GM12878 (cell line): ENCODE measurements around the gene FAM20B. TPM values are rescaled to one million over a fixed set of nuclear protein-coding genes. Genes with fewer than 3 reads are reported as not detected.

Source experiments
- ATAC-seq: fragments of 200-7000 bp; cut with Tn5 transposase; 3 replicates; pipeline ENCODE4 v1.9.1; 2020; ENCODE audit warnings: mild to moderate bottlenecking, moderate library complexity
- BruUV-seq: library from RNA; stranded (reverse); fragments of 400-500 nt; replicated peaks from 2 replicates; lab custom pipeline; 2021; lab: Mats Ljungman, UMichigan
- CTCF ChIA-PET: fragments of 300-600 bp; sonication (Branson Sonifier 250); formaldehyde crosslinking; extraction: SDS; loops from one replicate; lab custom pipeline; 2021; ENCODE audit warnings: inconsistent platforms; lab: Yijun Ruan, JAX
- POLR2A ChIA-PET: fragments of 350-600 bp; formaldehyde crosslinking; extraction: SDS; loops from one replicate; lab custom pipeline; 2021; ENCODE audit warnings: inconsistent platforms; lab: Charles Lee
- RAD21 ChIA-PET: fragments of 300-600 bp; sonication (Branson Sonifier 250); formaldehyde crosslinking; loops from one replicate; lab custom pipeline; 2023; ENCODE audit warnings: antibody characterized with exemption; ENCODE audit not compliant: unreplicated experiment; lab: Charles Lee
- SMC1A ChIA-PET: fragments of 300-600 bp; sonication (Branson Sonifier 250); formaldehyde crosslinking; loops from one replicate; lab custom pipeline; 2023; ENCODE audit not compliant: unreplicated experiment, uncharacterized antibody; lab: Charles Lee
- DNase-seq: peaks from one replicate; pipeline ENCODE4 v3.0.0-alpha.2; 2011; ENCODE audit warnings: low read depth, low spot score
- FAIRE-seq: peaks from 3 replicates; lab custom pipeline; 2011; peaks lifted over from hg19 to GRCh38; lab: Jason Lieb, UNC
- H2AFZ ChIP-seq: 2 replicates; pipeline ENCODE4 v1.6.0; 2011; ENCODE audit warnings: low read depth, low read length, control low read depth; ENCODE audit not compliant: control insufficient read depth
- H3K27ac ChIP-seq: 2 replicates; pipeline ENCODE4 v1.5.1; 2011; ENCODE audit warnings: control low read depth; ENCODE audit not compliant: control insufficient read depth, insufficient read depth
- H3K27me3 ChIP-seq, 2 experiments: replicated peaks in 1 of 2; 2 replicates each; pipeline versions ENCODE4 v1.6.0 to v1.6.1; 2011; ENCODE audit warnings: low read length in 1 of 2; ENCODE audit not compliant: control insufficient read depth in 2 of 2, insufficient read depth in 2 of 2
- H3K36me3 ChIP-seq, 2 experiments: 2 replicates each; pipeline ENCODE4 v1.5.1; 2011; ENCODE audit warnings: low read length in 1 of 2; ENCODE audit not compliant: control insufficient read depth in 2 of 2, insufficient read depth in 2 of 2
- H3K4me1 ChIP-seq: 2 replicates; pipeline ENCODE4 v1.6.1; 2011; ENCODE audit warnings: mild to moderate bottlenecking, low read length, moderate library complexity, mixed read lengths; ENCODE audit not compliant: control insufficient read depth, insufficient read depth
- H3K4me2 ChIP-seq: 2 replicates; pipeline ENCODE4 v1.6.0; 2011; ENCODE audit warnings: control low read depth; ENCODE audit not compliant: control insufficient read depth, insufficient read depth
- H3K4me3 ChIP-seq: fragments of 200-600 bp; sonication (generic); 2 replicates; pipeline ENCODE4 v1.5.1; 2016
- H3K79me2 ChIP-seq: 2 replicates; pipeline ENCODE4 v1.6.0; 2011; ENCODE audit warnings: low read length; ENCODE audit not compliant: control insufficient read depth, insufficient read depth
- H3K9ac ChIP-seq: 2 replicates; pipeline ENCODE4 v1.8.0; 2011; ENCODE audit warnings: low read length, control low read depth, mixed read lengths; ENCODE audit not compliant: control insufficient read depth, insufficient read depth
- H3K9me3 ChIP-seq: replicated peaks from 3 replicates; pipeline ENCODE4 v1.5.1; 2011; ENCODE audit warnings: mild to moderate bottlenecking, low read length; ENCODE audit not compliant: control insufficient read depth, insufficient read depth
- H4K20me1 ChIP-seq: 2 replicates; pipeline ENCODE4 v1.6.0; 2011; ENCODE audit not compliant: control insufficient read depth, insufficient read depth
- CHD1 ChIP-seq: IDR thresholded peaks from 2 replicates; pipeline ENCODE4 v1.6.1; 2012; ENCODE audit warnings: low read depth, low read length, improper control_type of control experiment
- CREM ChIP-seq: IDR thresholded peaks from 2 replicates; pipeline ENCODE4 v1.6.1; 2014; ENCODE audit warnings: antibody characterized with exemption, low read depth
- MTA2 ChIP-seq: fragments of 450-650 bp; IDR thresholded peaks from 2 replicates; pipeline ENCODE4 v1.6.1; 2016; ENCODE audit warnings: low read depth, mild to moderate bottlenecking, moderate library complexity
- NR2F1 ChIP-seq: fragments of 450-650 bp; conservative IDR thresholded peaks from 2 replicates; pipeline ENCODE4 v1.6.1; 2017; ENCODE audit warnings: mild to moderate bottlenecking
- POLR2AphosphoS2 ChIP-seq: IDR thresholded peaks from 2 replicates; pipeline ENCODE4 v1.6.1; 2011; ENCODE audit warnings: low read depth, mild to moderate bottlenecking, low read length, improper control_type of control experiment, moderate library complexity
- RFX5 ChIP-seq: IDR thresholded peaks from 2 replicates; pipeline ENCODE4 v1.6.1; 2011; ENCODE audit warnings: low read depth, low read length, improper control_type of control experiment
- SP1 ChIP-seq: IDR thresholded peaks from one replicate; pipeline ENCODE4 v1.6.1; 2011; ENCODE audit warnings: low read depth, low read length
- SUZ12 ChIP-seq: fragments of 200-600 bp; sonication (generic); IDR thresholded peaks from one replicate; pipeline ENCODE4 v1.6.1; 2018; ENCODE audit warnings: antibody characterized with exemption, mild to moderate bottlenecking; ENCODE audit not compliant: unreplicated experiment
- WRNIP1 ChIP-seq: IDR thresholded peaks from 2 replicates; pipeline ENCODE4 v1.6.1; 2011; ENCODE audit warnings: low read depth, low read length, improper control_type of control experiment, borderline replicate concordance
- ZNF622 ChIP-seq: fragments of 450-650 bp; IDR thresholded peaks from 2 replicates; pipeline ENCODE4 v1.6.1; 2017; ENCODE audit warnings: mild to moderate bottlenecking, inconsistent platforms
- WGBS: methylation state at CpG from one replicate; pipeline ENCODE4 v1.1.6; 2016; ENCODE audit warnings: low lambda C conversion rate; ENCODE audit not compliant: insufficient replicate concordance, insufficient coverage; ENCODE audit errors: missing lambda C conversion rate; 5-methylcytosine and 5-hydroxymethylcytosine counted together
- in situ Hi-C: fragments of 300-500 bp; cut with MboI; formaldehyde crosslinking; loops from 9 replicates; pipeline ENCODE4 v1.14.3; 2018; ENCODE audit warnings: mixed read lengths
- intact Hi-C: fragments of 100-400 bp; cut with micrococcal nuclease; formaldehyde crosslinking; loops from one replicate; pipeline ENCODE4 v1.14.2; 2022; ENCODE audit not compliant: unreplicated experiment
- polyA plus RNA-seq, 11 experiments: library from polyadenylated mRNA; depleted of rRNA in 4 of 11; unstranded in 6 of 11; stranded (reverse) in 5 of 11; fragments of >200 nt; fragmentation: Nextera tagmentation in 4 of 11; fragmentation: Illumina TruSeq in 1 of 11; extraction: Ambion mirVana in 4 of 11; extraction: Trizol in 1 of 11; gene quantifications; 1 replicate in 1 of 11; 2 replicates in 10 of 11; pipeline versions ENCODE4 v1.2.1 to v1.2.3, GENCODE V29; 2011 to 2016; ENCODE audit warnings: inconsistent platforms in 2 of 11, missing spikeins in 2 of 11, low read depth in 1 of 11
- total RNA-seq, 4 experiments: library from RNA; depleted of rRNA in 3 of 4; stranded (reverse); fragments of >200 nt in 3 of 4; fragmentation: Illumina TruSeq in 1 of 4; extraction: Trizol in 1 of 4; gene quantifications; 2 replicates each; pipeline versions ENCODE4 v1.2.1 to v1.2.3, GENCODE V29; 2013 to 2021
- TF ChIP-seq, protein P1 (sequence below): IDR thresholded peaks from 2 replicates; pipeline ENCODE4 v1.6.1; 2011; ENCODE audit warnings: borderline replicate concordance, low read depth, mild to moderate bottlenecking, moderate library complexity, low read length; ENCODE audit not compliant: insufficient read depth, poor library complexity, severe bottlenecking
- TF ChIP-seq, protein P2 (sequence below): fragments of 450-650 bp; IDR thresholded peaks from 2 replicates; pipeline ENCODE4 v1.6.1; 2016; ENCODE audit warnings: mild to moderate bottlenecking
- TF ChIP-seq, protein P3 (sequence below): fragments of 450-650 bp; IDR thresholded peaks from 2 replicates; pipeline ENCODE4 v1.6.1; 2018; ENCODE audit warnings: borderline replicate concordance, mild to moderate bottlenecking; ENCODE audit not compliant: partially characterized antibody

Gene FAM20B
- total and polyA plus RNA-seq, 10 of the 15 experiments (the other 5 are each of a cell fraction or from before 2014, with no cell fraction given), result 2.4 to 25.6 (median 12.8) TPM

DNA sequence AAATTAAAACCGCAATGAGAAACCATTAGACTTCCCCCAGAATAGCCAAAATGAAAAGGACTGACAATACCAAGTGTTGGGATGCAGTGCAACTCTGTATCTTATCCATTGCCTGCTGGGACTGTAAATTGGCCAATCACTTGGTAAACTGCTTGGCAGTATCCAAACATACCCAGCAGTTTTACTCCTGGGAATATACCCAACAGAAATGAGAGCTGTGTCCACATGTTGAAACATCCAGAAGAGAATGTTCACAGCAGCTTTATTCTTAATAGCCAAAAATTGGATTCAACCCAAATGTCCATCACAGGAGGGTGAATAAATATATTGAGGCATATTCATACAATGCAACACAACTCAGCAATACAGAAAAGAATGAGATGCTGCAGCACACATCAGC, 13.7 kb upstream of the FAM20B start:
- DNase-seq, result no peak
- no peak overlapping the region for H2AFZ ChIP-seq
- POLR2A ChIA-PET, result no interaction called here
- CTCF ChIA-PET, result interaction anchor here (1.5 kb wide), 1 partner anchor 9 kb away, joined by 4 read pairs; no protein-coding TSS in a partner anchor
- in situ Hi-C loops (no loop called here), intact Hi-C loops (no loop called here)
- SMC1A ChIA-PET, result no interaction called here
- no peak for FAIRE-seq
- BruUV-seq, result no TSS peak
- H3K79me2 ChIP-seq, result no peaks in the 10 kb centered on the region
- RAD21 ChIA-PET, result no interaction called here
- no peaks in the 10 kb centered on the region for H3K36me3 ChIP-seq
- H3K9ac ChIP-seq, result no peak overlapping the region
- ATAC-seq, result no peak
- H3K4me2 ChIP-seq, result no peak overlapping the region
- no peaks in the 10 kb centered on the region for H4K20me1 ChIP-seq
- no peaks in the 10 kb centered on the region for H3K9me3 ChIP-seq
- WGBS, result 84% methylated on average over 1 of the region's 1 CpG
- no peak overlapping the region for H3K4me3 ChIP-seq
- no peaks in the 10 kb centered on the region for H3K4me1 ChIP-seq
- H3K27me3 ChIP-seq, result peaks cover 0 to 1% of the 10 kb centered on the region in 2 experiments; a peak in 2 of 4 replicates
- TF ChIP-seq MTA2 (no peak), NR2F1 (no peak)
- no peak overlapping the region for H3K27ac ChIP-seq

DNA sequence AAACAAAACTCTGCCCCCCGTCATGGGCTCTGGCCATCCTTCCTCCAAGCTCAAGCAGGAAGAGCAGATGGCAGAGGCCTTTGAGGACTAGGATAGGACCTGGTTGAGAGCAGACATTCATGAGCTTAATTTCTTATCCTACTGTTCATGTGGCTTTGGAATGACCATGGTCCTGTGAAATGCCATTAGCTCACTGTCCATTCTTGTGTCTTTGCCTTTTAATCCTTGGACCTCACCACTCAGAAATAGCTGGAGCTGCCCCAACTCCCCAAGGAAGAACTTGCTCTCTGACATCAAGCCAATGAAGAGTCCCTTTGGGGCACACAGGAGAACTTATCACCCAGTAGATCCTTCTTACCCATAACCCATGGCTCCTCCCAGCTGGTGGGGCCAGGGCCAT, 11.6 kb upstream of the FAM20B start:
- DNase-seq (no peak), ATAC-seq (no peak), FAIRE-seq (no peak)
- POLR2A ChIA-PET, result no interaction called here
- CTCF ChIA-PET, result interaction anchor here (0.6 to 1.3 kb wide), 2 partner anchors 11 to 49 kb away, joined by 3 to 4 read pairs; no protein-coding TSS in a partner anchor
- no TSS peak for BruUV-seq
- peaks cover 0 to 3% of the 10 kb centered on the region in 2 experiments; a peak in 2 of 4 replicates for H3K27me3 ChIP-seq
- RAD21 ChIA-PET, result interaction anchor here (0.7 to 1.0 kb wide), 2 partner anchors 261 to 539 kb away, joined by 3 read pairs; no protein-coding TSS in a partner anchor
- no peaks in the 10 kb centered on the region for H3K79me2 ChIP-seq
- SMC1A ChIA-PET, result interaction anchor here (0.9 to 1.3 kb wide), 2 partner anchors 10 to 481 kb away, joined by 3 to 5 read pairs; no protein-coding TSS in a partner anchor
- intact Hi-C loops (no loop called here), in situ Hi-C loops (no loop called here)
- 89% methylated on average over 1 of the region's 1 CpG for WGBS
- no peak overlapping the region for H2AFZ ChIP-seq
- H4K20me1 ChIP-seq, result no peaks in the 10 kb centered on the region
- H3K36me3 ChIP-seq, result no peaks in the 10 kb centered on the region
- H3K4me3 ChIP-seq, result no peak overlapping the region
- H3K9me3 ChIP-seq, result no peaks in the 10 kb centered on the region
- H3K27ac ChIP-seq, result no peak overlapping the region
- H3K4me2 ChIP-seq, result no peak overlapping the region
- no peaks in the 10 kb centered on the region for H3K4me1 ChIP-seq
- H3K9ac ChIP-seq, result no peak overlapping the region
- TF ChIP-seq WRNIP1, result no peak
- no peak for TF ChIP-seq CREM
- no peak for TF ChIP-seq CHD1
- TF ChIP-seq SUZ12, result no peak
- no peak for TF ChIP-seq ZNF622
- TF ChIP-seq POLR2AphosphoS2, result no peak
- TF ChIP-seq, protein P1, sequence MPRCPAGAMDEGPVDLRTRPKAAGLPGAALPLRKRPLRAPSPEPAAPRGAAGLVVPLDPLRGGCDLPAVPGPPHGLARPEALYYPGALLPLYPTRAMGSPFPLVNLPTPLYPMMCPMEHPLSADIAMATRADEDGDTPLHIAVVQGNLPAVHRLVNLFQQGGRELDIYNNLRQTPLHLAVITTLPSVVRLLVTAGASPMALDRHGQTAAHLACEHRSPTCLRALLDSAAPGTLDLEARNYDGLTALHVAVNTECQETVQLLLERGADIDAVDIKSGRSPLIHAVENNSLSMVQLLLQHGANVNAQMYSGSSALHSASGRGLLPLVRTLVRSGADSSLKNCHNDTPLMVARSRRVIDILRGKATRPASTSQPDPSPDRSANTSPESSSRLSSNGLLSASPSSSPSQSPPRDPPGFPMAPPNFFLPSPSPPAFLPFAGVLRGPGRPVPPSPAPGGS, result no peak
- TF ChIP-seq, protein P2, sequence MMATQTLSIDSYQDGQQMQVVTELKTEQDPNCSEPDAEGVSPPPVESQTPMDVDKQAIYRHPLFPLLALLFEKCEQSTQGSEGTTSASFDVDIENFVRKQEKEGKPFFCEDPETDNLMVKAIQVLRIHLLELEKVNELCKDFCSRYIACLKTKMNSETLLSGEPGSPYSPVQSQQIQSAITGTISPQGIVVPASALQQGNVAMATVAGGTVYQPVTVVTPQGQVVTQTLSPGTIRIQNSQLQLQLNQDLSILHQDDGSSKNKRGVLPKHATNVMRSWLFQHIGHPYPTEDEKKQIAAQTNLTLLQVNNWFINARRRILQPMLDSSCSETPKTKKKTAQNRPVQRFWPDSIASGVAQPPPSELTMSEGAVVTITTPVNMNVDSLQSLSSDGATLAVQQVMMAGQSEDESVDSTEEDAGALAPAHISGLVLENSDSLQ, result no peak
- TF ChIP-seq, protein P3, sequence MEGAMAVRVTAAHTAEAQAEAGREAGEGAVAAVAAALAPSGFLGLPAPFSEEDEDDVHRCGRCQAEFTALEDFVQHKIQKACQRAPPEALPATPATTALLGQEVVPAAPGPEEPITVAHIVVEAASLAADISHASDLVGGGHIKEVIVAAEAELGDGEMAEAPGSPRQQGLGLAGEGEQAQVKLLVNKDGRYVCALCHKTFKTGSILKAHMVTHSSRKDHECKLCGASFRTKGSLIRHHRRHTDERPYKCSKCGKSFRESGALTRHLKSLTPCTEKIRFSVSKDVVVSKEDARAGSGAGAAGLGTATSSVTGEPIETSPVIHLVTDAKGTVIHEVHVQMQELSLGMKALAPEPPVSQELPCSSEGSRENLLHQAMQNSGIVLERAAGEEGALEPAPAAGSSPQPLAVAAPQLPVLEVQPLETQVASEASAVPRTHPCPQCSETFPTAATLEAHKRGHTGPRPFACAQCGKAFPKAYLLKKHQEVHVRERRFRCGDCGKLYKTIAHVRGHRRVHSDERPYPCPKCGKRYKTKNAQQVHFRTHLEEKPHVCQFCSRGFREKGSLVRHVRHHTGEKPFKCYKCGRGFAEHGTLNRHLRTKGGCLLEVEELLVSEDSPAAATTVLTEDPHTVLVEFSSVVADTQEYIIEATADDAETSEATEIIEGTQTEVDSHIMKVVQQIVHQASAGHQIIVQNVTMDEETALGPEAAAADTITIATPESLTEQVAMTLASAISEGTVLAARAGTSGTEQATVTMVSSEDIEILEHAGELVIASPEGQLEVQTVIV, result no peak
- no peak for TF ChIP-seq RFX5
- no peak for TF ChIP-seq SP1
